HG03432 (cell line): ENCODE results near the gene CREBL2.
"Not testable (repeated sequence)": the region's sequence is repeated elsewhere in the genome, so short reads cannot be mapped to it uniquely, and the experiment has no call there.

Source experiments
- ATAC-seq: cut with Tn5 transposase; IDR thresholded peaks from one replicate; pipeline ENCODE4 v1.9.1; 2021; ENCODE audit warnings: mild to moderate bottlenecking, moderate library complexity; ENCODE audit not compliant: unreplicated experiment

CREBL2 gene

GRCh38 chr12:12596598-12596997 lies 15.1 kb upstream of the CREBL2 start:
- ATAC-seq = not testable (repeated sequence)

GRCh38 chr12:12598864-12599263 lies 12.8 kb upstream of the CREBL2 start:
- ATAC-seq = no peak

- no peak for ATAC-seq
Observed at GRCh38 chr12:12599750-12600643, 11.7 kb upstream of the CREBL2 start.

DNA sequence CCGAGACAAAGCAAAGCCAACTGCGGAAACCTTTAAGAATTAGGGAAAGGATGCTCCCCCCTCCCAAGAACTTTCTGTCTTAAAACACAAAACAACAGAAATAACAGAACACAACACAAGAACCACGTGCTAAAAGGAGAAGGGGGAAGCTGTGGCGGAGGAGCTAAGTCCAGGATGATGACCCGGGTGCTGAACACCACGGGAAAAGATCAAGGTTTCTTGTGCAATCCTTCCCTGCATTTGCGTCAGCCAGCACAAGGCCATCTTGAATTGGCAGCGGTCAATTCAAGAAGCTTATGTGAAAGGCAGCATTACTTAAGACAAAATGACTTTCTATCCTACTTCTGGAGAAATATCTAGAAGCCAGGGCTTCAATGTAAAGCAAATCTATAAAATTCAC lies 11.0 kb upstream of the CREBL2 start:
- no peak for ATAC-seq

DNA sequence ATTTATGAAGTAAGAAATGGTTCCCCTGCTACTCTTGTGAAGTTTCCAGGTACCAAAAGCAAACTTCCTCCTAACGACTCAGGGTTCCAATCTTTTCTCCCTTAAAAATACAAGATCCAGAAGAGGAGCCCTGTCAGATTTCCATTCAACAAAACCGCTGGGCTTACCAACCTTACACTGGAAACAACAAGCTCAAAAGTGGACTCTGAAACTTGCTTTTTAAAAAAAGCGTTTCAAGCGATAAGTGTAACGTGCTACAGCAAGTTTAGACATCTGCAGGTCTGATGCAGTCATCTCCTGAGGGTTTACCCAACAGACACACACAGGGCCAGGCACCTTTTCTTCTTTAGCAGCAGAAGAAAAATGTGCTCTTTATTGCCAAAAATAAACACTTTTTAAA lies 6.9 kb upstream of the CREBL2 start:
- no peak for ATAC-seq

- ATAC-seq = peak; percentile 36
Observed at GRCh38 chr12:12606781-12607589, 4.7 kb upstream of the CREBL2 start.

- no peak for ATAC-seq
Observed at GRCh38 chr12:12608557-12608957, 3.1 kb upstream of the CREBL2 start.

- ATAC-seq = no peak
Observed at GRCh38 chr12:12609692-12610091, 2.0 kb upstream of the CREBL2 start.

DNA sequence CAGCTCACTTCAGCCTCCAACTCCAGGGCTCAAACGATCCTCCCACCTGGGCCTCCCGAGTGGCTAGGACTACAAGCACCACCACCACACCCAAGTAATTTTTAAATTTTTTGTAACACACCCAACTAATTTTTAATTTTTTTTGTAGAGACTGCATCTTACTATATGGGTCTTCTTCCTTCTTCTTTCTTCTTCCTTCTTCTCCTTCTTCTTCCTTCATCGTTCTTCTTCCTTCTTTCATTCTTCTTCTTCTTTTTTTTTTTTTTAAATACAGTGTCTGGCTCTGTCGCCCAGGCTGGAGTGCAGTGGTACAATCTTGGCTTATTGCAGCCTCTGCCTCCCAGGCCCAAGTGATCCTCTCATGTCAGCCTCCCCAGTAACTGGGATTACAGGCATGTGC lies 965 bp upstream of the CREBL2 start:
- ATAC-seq = no peak

GRCh38 chr12:12612358-12612757 lies 682 bp downstream of the CREBL2 start:
- ATAC-seq = no peak

GRCh38 chr12:12613344-12613743 lies 1.7 kb downstream of the CREBL2 start:
- no peak for ATAC-seq

DNA sequence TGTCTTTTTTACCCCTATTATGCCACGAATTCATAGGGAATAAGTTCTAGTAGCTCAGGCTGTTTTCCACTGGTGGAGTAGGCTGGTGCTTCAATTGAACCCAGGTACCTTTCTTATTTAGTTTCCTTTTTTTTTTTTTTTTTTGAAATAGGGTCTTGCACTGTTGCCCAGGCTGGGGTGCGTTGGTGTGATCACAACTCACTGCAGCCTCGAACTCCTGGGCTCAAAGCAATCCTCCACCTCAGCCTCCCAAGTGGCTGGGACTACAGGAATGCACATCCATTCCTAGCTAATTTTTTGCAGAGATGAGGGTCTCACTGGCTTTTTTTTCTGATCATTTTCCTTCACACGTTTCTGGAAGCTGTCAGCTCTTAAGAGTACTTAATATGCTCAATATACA lies 2.7 kb downstream of the CREBL2 start:
- no peak for ATAC-seq

- ATAC-seq = no peak
Observed at GRCh38 chr12:12616512-12617310, 5.0 kb downstream of the CREBL2 start.

GRCh38 chr12:12618064-12618463 lies 6.4 kb downstream of the CREBL2 start:
- not testable (repeated sequence) for ATAC-seq

DNA sequence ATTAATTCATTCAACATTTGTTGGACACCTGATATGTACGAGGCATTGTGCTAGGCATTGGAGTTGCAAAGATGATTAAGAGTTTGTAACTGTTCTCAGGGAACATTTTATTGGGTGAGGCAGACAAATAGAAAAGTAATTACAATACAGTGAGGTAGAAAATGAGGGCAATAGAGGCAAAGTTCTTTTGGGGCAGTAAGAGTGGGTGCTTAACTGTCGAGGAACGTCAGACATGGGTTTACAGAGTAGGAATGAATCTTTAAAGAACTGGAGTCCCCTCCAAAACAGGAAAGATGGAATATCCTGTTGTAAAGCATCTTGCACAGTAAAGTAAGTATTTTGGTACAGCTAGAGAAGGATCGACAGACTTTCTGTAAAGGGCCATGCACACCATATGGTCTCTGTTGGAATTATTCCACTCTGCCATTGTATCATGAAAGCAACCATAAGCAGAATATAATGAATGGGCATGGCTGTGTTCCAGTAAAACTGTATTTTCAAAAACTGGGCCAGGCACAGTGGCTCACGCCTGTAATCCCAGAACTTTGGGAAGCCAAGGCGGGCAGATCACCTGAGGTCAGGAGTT lies 9.1 kb downstream of the CREBL2 start:
- no peak for ATAC-seq

DNA sequence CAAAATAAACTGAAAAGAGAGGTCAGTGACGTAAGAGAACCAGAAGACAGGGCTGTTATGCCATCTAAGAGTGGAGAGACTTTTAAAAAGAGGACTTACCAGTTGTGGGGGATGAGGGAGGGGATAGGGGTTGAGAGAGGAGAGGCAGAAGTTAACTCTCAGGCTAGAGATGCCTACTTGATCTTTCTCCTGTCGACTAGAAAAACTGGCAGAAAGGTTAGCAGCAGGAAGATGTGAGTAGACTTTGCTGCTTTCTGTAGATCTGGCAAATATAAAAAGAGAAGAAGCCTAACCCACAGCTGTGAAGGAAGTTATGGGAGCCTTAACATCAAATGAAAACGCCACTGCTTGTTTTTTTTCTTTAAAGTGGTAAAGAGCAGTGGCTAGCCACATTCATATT lies 10.7 kb downstream of the CREBL2 start:
- no peak for ATAC-seq

DNA sequence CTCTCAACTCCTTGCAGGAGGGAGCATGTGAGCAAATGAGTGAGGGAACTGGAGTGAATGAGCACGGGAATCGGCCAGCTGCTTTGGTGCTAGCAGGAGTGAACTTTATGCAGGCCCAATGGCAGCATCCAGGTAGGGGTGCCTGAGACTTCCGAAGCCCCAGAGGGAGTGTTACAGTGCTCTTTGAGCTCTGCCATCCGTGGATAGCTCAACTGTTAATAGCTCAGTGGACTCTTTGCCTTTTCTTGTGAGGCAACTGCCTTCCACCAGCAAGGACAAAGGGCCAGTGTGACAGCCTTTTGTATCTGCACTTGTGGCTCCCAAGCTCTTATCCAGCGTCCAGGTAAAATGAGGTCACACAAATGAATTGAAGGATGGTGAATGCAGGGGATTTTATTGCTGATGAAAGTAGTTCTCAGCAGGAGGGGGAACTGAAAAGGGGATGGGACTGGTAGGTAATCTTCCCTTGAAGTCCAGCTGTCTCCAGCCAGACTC lies 12.9 kb downstream of the CREBL2 start:
- ATAC-seq = no peak

DNA sequence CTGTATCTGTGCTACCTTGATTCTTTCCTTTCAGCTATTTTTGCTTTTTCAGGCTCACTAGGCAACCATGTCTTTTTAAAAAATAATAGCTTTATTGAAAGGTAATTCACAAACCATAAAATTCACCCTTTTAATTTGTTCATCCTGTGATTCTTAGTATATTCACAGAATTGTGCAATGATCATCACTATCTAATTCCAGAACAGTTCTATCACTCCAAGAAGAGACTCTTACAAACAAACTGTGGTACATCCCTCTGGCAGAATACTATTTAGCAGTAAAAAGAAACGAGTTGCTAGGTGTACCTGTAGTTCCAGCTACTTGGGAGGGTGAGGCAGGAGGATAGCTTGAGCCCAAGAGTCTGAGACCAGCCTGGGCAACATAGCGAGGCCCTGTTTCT lies 14.8 kb downstream of the CREBL2 start:
- no peak for ATAC-seq

GRCh38 chr12:12627308-12627827 lies 15.7 kb downstream of the CREBL2 start:
- no peak for ATAC-seq

- no peak for ATAC-seq
Observed at GRCh38 chr12:12628013-12628412, 16.3 kb downstream of the CREBL2 start.
